Medulla oblongata (tissue), 1 donor: Measurements from ENCODE around the gene APOBEC3A.
"Not testable (repeated sequence)": the region's sequence is repeated elsewhere in the genome, so short reads cannot be mapped to it uniquely, and the experiment has no call there.

Experiments
- DNase-seq: peaks from one replicate; pipeline ENCODE4 v3.0.0-alpha.2; 2015; ENCODE audit errors: extremely low spot score

The APOBEC3A gene

DNA sequence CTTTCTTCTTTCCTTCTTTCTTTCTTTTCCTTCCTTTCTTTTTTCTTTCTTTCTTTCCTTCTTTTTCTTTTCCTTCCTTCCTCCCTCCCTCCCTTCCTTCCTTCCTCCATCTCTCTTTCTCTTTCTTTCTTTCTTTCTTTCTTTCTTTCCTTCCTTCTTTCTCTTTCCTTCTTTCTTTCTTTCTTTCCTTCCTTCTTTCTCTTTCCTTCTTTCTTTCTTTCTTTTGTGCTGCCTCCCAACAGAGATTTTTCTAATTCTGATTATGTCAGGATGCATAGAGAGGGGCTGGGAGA, 1.2 kb downstream of the APOBEC3A start:
- DNase-seq: not testable (repeated sequence)

DNA sequence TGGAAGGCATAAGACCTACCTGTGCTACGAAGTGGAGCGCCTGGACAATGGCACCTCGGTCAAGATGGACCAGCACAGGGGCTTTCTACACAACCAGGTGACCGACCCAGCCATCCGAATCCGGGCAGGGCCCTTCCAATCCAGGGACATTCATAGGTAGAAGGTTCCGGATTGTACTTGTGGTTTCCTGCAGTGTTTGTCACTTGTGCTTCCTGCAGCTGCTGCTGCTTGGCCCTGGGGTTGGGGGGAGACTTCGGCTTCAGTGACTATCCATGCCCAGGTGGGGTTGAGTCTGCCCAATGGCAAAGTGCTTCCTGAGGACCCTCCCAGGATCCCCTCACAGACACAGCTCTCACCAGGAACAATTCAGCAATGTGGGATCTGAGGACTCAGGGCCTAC, 2.2 kb downstream of the APOBEC3A start:
- no peak for DNase-seq

DNA sequence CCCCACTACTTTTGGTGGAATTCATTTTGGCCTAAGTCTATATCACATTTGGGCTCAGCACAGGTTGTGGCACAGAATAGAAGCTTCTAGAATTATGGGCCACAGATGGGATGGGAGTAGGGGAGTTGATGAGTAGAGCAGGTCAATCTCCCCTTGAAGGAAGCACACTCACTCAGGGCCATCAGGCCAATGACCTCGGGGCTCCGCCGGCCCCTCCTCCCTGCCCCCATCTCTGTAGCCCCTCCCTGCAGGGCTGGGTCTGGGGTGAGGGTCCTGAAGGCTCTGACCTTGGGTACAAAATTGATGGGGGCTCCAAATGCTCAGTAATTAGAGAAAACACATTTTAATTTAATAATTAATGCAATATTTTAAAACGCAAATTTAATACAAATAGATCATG, 3.3 kb downstream of the APOBEC3A start:
- not testable (repeated sequence) for DNase-seq

DNA sequence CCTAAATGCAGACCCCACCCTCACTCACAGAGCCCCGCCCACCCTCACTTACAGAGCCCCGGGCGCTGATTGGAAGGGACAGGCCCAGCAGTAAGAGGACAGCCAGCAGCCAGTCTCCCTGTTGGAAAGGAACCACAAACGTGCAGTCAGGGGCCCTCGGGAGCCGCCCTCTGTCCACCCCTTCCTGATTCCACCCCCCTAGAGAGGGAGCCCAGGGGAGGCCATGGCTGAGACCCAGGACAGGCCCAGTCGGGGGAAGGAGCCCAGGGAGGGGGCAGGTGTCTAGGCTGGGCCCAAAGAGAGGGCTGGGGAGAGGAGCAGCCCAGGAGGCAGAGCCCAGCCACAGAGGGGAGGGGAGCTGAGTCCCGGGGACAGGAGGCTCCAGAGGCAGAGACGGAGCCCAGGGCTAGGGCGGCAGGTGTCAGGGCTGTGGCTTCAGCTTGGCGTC, 5.9 kb downstream of the APOBEC3A start:
- not testable (repeated sequence) for DNase-seq

DNA sequence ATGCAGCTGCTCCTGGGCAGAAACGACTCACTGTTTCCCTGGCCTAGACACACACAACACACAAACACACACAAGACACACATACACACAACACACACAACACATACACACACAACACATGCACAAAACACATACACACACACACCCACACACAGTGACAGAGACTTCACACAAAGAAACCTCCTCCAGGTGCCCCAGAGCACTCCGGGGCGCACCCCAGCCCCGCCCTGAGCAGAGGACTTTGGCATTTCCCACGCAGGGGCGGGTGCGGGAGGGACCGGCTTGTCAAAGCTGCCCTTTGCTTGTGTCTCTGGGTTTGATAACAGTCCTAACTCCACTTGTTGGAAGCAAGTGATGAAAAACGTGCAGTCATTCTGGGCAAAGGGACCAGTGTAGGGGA, 6.5 kb downstream of the APOBEC3A start:
- DNase-seq: no peak

DNA sequence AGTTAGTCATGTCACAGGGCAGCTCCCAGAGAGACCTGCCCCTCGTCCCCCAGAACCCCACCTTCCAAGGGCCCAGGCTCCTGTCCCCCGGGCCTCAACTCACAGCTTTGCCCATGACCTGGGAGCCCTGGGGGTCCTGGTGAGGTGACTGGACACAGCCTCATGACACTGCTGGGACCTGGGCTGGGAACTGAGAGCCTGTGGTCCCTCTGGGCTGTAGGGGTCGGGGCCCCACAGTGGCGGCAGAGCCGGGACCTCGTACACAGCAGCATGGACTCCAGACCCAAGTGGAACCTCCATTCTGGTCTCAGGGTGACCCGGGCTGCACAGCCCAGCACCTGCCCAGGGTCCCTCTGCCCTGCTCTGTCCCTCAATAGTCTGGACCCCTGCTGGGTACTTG, 6.9 kb downstream of the APOBEC3A start:
- DNase-seq: no peak

DNA sequence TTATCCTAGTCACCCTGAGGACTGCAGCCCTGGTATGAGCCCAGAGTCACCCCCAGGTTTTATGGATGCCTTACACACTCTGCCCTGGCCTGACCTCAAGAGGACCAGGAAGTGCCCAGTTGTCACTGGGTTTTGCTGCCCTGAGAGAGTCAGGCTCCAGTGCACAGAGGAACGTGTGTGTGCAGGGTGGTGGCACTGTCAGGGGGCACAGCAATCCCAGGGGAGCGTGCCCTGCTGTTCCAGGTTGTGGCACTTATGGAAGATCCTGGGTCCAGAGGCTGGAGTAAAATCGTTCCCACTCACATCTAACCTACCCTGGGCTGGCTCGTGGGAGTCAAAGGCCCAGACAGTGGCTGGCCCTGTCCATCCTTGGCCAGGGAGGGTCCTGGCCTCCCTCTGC, 7.6 kb downstream of the APOBEC3A start:
- DNase-seq: no peak

DNA sequence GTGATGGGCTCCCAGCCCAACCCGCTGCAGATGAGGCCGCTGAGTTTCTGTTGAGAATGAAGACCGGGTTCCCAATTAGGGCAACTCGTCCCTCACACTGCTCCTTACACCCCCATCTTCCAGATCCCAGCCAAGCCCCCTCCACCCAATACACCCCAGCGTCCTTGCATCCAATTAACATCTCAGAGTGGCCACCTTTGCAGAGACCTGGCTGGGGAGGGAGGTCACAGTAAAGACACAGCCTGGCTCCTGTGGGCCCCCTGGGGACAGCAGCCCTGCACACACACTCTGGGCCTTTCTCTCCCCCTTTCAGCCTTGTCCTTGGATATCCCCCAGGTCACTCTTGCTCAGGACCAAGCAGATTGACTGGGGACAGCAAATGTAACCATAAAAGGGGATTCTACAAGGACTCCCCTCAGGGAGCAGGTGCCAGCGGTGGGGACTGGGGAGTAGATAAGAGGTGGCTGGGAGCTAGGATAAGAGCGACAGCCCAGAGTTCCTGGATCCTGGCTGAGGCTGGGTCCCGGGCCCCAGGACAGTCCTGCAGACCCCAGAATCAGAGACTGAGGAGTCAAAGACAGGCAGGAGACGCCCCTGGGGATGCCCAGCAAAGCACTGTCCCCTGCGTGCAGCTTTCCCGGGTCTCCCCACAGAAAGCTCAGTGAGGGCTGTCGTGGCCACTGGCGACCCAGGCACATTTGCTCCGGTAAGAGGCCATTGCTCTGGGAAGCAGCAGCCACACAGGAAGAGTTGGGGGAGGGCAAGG, 8.4 kb downstream of the APOBEC3A start:
- DNase-seq: no peak

DNA sequence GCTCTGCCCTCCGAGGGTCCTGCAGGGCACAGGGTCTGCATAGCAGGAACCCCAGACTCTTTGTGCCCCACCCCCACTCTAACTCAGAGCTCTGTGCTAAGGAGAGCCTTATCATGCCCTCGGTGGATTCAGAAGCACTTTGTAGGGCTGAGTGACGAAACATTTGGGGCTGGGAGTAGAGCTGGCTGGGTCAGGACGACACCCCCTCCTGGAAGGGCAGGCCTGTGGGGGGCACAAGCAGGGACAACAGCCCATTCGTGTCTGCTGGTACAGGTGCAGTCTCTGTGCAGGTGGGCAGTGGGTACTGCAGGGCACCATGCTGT, 8.9 kb downstream of the APOBEC3A start:
- no peak for DNase-seq

DNA sequence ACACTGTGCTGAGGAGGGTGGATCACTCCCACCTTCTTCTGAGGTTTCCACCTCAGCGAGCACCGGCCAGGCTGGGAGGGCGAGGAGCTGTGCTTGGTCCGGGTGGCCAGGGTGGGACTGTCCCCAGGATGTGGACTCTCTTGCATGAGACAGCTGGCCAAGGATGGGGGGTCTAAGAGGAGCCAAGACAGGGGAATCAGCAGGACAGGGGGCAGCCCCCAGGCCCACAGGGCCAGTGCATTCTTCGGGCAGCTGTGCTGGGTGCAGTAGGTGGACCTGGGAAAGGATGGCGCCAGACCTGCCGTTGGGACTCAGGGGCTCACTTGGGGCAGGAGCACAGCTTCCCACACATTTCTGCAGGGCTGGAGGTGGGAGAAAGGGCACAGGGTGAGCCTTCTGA, 9.5 kb downstream of the APOBEC3A start:
- no peak for DNase-seq

DNA sequence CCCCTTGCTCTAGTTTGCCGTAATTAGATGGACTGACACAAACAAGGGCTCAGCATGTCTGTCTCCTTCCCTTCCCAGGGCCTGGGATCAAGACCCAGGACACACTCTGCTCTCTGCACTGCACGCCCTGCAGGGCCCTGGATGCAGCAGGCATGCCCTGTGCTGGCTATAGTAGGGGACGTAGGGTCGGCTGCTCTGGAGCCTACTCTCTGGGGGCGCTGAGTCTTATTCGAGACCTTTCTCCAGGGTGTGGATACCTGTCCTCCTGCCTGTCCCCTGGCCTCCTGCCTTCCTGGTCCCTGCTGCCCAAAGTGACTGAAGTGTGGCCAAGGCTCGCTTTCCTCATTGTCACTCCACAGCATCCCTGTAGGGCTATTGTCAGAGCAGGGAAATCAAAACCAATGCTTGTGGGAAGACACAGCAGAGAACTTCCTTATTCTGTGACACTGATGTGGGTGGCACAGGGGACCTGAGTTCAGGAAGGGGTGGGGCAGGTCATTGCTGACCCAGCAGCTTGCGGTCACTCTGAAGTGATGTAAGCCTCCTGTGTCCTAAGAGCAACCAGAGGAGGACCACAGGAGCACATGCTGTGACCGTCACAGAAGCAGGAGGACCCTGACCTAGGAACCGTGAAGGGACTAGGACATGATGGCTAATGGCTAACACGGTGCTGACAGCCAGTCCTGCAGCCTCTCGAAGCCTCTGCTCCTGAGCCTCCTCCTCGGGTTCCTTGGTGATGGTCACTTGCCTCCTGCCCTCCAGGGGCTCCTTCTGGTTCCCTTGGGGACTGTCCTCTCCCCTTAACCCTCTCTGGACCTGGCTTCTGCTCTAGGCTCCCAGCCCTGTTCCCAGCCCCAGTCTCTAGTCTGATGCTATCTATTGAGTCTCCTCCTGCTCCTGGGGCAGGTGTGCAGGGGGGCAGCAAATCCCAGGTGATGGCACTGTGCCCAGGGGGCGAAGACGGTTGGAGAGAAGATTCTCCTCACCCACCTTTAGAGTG, 10.3 kb downstream of the APOBEC3A start:
- DNase-seq: peak; percentile 51

DNA sequence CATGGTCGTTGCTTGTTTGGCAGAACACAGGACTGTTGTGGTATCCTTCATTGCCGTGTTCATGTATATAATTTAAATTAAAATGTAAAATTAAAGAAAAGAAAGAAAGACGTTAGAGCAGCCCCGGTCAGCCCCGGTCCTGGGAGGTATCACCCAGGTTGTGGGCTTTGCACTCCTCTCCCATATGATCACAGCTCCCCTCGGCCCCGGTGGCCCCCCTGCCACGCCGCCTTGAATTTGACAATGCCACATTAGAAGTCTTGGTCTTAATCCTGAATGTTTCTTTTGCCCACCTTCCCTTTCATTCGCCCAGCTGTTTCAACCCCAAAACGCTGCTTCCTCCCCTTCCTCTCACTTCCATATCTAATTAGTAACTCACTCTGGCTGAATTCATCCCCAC, 11.4 kb downstream of the APOBEC3A start:
- no peak for DNase-seq

DNA sequence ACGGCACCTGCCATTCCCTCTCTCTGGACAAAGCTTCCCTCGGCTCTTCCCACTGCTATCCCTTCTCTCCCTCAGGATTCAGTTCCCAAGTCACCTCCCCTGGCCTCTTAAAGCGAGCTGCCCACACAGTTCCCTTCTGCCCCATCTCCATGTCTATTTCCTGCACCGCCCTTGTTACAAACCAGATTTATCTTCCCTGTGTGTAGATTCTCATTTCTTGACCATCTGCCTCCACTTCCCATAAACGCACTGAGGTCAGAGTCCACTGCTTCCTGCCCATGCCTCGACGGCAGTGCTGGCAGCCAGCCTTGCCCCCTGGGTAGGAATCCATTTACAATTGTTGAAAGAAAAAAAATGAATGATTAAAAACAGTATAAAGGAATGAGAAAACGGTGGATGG, 13.1 kb downstream of the APOBEC3A start:
- DNase-seq: no peak

DNA sequence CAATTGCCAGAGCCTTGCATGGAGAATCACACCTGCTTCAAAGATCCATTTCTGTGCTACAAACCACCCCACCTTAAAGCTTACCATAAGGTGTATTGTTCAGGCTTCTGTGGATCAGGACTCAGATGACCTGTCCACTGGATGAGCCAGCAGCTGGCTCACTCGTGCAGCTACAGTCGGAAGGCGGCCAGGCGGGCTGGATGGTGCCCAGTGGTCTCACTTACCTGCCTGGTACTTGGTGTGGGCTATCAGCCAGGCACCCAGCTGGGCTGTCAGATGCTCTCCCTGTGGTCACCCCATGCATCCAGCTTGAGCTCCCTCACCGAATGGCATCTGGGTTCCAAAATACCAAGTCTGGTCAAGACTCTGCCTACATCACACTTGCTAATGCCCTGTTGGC, 13.8 kb downstream of the APOBEC3A start:
- DNase-seq: no peak

DNA sequence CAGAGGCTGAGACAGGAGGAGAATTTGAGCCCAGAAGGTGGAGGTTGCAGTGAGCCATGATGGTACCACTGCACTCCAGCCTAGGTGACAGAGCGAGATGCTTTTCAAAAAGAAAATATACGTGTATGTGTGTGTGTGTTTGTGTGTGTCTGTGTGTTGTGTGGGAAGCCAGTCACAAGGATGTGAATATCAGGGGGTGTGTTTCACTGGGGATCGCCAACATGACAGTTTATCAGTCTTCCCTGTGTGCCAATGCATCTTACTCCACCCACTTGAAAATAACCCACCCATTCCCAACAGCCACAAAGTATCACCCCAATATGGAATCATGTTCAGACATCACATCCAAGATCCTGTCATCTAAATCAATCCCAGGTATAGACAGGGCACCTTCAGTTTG, 14.4 kb downstream of the APOBEC3A start:
- DNase-seq: no peak

DNA sequence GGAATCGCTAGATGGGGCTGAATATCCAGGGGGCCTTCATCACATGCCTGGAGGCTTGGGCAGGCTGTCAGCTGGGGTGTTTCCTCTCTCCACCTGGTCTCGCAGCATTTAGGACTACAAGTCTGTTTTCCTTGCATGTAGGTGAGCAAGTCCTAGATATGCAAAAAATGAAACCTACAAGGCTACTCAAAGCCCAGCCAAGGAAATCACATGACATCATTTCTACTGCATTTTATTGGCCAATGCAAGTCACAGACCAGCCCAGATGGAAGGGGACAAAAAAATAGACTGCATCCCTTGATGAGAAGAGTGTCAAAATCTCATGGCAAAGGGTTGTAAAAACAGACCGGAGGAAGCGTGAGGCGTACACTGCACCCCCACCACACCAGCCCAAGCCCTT, 15.1 kb downstream of the APOBEC3A start:
- DNase-seq: no peak

DNA sequence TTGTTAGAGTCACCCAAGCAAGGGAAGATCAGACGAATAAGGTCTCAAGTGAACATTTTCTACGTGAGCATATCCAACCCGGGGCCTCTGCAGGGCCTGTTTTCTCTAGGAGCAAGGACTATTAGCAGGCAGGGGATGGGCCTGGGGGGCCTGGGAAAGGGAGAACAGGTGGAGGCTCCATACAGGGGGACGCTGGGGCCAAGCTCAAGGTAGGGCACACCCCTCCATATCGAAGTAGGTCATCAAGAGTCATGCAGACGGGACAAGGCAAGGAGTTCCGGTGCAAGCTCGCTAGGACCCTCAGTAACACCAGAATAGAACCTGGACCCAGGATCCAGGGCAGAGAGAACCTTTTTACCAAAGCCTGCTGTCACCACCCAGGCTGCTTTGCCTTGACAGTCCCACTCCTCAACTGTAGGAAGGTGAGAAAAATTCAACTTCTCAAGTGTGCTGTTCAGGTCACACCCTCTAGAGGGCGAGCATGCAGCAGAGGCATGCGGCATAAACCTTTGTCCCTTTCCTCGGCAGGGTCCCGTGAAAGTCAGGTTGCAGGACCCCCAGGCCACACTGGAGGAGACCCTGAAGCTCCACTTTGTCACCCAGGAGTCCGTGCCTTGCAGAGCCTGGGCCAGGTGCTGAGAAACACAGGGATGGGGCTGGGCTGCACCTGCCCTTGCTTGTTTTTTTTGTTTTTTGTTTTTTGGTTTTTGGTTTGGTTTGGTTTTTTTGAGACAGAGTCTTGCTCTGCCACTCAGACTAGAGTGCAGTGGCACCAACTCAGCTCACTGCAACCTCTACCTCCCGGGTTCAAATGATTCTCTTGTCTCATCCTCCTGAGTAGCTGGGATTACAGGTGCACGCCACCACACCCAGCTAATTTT, 16.1 kb downstream of the APOBEC3A start:
- peak; percentile 37 for DNase-seq

DNA sequence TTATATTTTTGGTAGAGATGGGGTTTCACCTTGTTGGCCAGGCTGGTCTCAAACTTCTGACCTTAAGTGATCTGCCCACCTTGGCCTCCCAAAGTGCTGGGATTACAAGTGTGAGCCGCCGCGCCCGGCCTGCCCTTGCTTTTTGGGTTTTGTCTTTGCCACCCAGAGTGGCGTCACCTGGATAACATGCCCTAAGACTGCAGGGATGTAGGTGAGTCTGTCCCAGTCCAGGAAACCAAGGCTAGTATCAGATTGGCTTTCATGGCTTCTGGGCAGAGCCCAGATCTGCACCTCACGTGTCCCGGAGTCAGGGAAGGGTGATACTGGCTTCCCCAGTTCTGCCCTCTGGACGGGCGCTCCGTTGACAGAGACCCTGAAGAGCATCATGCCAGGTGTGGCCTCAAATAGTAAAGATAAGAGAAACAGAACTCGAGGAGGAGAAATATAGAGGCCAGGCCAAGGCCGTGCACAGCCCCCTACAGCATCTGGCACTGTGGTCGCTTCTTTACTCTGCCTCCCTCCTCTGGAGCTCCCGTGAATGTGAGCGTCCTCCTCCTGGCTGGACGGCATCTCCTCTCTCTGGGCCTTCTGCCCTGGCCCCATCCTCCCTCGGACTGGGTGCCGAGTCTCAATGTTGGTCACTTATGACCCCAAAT, 16.9 kb downstream of the APOBEC3A start:
- DNase-seq: no peak

DNA sequence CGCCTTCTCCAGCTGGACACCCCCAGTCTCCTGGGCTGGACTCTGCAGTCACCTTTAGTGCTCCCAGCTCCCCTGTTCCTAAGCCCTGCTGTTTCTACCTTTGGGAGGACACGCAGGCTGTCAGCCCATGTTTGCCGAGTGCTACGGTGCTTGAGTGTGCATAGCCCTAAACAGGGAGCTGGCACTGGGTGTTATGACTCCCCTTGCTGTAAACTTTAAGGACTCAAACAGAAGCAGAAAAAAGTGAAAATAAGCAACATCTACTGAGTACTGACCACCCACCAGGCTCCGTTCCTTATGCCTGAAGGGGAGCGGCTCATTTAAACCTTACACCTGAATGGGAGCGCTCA, 17.4 kb downstream of the APOBEC3A start:
- DNase-seq: no peak

DNA sequence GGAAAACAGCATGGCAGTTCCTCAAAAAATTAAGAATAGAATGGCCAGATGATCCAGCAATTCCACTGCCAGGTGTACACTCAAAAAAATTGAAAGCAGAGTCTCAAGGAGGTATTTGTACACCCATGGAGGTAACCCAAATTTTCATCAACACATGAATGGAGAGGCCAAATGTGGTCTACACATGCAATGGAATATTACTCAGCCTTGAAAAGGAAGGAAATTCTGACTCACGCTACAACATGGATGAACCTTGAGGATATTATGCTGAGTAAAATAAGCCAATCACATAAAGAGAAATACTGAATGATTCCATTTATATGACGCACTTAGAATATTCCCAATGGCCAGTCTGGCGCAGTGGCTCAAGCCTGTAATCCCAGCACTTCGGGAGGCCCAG, 19.9 kb downstream of the APOBEC3A start:
- DNase-seq: not testable (repeated sequence)

DNA sequence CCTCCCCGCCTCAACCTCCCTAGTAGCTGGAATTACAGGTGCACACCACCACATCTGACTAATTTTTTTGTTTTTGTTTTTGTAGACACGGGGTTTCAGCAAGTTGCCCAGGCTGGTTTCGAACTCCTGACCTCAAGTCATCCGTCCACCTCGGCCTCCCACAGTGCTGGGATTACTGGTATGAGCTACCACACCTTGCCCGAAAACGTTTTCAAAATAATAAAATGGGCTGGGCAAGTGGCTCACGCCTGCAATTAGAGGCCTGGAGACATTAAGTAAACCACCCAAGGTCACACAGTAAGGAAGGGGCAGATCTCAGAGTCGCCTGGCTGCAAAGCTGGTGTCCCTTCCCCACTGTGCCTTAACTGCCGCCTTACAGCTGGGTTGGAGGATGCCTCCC, 23.2 kb downstream of the APOBEC3A start:
- DNase-seq: not testable (repeated sequence)
